ENCODE results near the gene OTOGL. TPM values are rescaled to one million over a fixed set of nuclear protein-coding genes. Genes with fewer than 3 reads are reported as not detected.

The OTOGL gene
- total RNA-seq, 4 donors from 2014 or later = 0.72 to 1.2 (median 0.88) TPM

DNA sequence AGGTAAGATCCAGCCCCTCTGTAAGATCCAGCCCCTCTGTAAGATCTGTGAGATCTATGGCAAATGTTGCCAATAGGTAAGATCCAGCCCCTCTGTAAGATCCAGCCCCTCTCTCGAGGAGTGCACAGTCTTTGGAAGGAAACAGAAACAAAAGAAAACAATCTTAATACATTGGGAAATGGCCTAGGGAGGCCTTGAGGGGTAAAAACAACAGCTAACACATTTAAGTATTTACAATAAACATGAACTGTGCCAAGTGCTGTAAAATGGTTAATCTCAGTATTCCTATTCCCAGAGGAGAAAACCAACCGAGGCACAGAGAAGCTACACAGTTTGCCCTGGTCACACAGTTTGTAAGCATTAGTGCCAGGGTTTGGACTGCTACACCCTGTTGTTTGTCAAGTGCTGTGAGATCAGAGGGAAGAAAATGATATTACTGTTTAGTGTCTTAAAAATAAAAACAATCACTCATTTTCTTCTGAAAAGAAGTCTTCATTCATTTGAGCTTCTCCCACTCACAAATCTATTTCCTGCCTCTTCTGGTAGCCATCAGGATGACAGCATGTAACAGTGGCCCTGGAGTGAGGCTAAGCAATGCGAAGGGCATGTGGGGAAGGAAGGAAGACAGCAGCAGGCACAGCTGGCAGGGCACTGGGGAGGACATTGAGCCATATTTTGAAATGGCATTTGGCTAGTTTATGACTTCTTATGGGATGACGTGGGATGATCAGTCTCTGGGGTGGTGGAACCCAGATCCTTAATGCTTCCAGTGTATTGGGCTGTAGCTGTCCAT, 226.0 kb downstream of the OTOGL start:
- Histone ChIP-seq H3K4me3 (no peak overlapping the region), H3K27me3 (no peaks in the 10 kb centered on the region), H3K4me1 (peaks cover 15% of the 10 kb centered on the region), H3K27ac (no peak overlapping the region), H3K9me3 (no peaks in the 10 kb centered on the region), H3K36me3 (no peaks in the 10 kb centered on the region)
- 63% methylated on average over 4 of the region's 4 CpGs for WGBS
- DNase-seq (ENCODE audit: low spot score in 2 of 2) = no peak
- TF ChIP-seq EP300 (IDR thresholded peaks at IDR 0.05) (no peak), POLR2AphosphoS5 (IDR thresholded peaks at IDR 0.05) (no peak), POLR2A (IDR thresholded peaks at IDR 0.05) (no peak)
- TF ChIP-seq, protein P1, sequence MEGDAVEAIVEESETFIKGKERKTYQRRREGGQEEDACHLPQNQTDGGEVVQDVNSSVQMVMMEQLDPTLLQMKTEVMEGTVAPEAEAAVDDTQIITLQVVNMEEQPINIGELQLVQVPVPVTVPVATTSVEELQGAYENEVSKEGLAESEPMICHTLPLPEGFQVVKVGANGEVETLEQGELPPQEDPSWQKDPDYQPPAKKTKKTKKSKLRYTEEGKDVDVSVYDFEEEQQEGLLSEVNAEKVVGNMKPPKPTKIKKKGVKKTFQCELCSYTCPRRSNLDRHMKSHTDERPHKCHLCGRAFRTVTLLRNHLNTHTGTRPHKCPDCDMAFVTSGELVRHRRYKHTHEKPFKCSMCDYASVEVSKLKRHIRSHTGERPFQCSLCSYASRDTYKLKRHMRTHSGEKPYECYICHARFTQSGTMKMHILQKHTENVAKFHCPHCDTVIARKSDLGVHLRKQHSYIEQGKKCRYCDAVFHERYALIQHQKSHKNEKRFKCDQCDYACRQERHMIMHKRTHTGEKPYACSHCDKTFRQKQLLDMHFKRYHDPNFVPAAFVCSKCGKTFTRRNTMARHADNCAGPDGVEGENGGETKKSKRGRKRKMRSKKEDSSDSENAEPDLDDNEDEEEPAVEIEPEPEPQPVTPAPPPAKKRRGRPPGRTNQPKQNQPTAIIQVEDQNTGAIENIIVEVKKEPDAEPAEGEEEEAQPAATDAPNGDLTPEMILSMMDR (IDR thresholded peaks at IDR 0.05) = no peak

DNA sequence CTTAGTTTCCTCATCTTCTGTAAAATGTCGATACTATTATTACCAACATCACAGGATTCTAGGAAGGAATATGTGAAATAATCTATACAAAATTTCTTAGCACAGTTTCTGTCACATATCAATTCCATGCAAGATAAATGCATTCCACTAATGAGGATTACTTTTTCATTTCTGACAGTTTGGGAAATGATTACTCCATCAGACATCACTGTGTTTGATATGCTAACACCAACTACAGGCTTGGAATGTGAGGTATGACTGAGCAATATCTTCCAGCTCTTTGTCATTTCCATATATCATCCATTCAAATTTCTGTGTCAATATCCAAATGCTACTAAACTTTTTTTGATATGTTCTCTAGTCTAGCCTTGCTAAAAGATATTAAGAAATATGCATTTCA, 233.5 kb downstream of the OTOGL start:
- WGBS = 78% methylated on average over 1 of the region's 1 CpG
- no peaks in the 10 kb centered on the region for H3K9me3 ChIP-seq
- TF ChIP-seq, protein P1 (IDR thresholded peaks at IDR 0.05) = no peak
- TF ChIP-seq EP300 (IDR thresholded peaks at IDR 0.05) (no peak), POLR2A (IDR thresholded peaks at IDR 0.05) (no peak), POLR2AphosphoS5 (IDR thresholded peaks at IDR 0.05) (no peak)
- H3K27ac ChIP-seq = no peak overlapping the region
- H3K4me1 ChIP-seq = no peaks in the 10 kb centered on the region
- no peaks in the 10 kb centered on the region for H3K36me3 ChIP-seq
- H3K4me3 ChIP-seq = no peak overlapping the region
- DNase-seq (ENCODE audit: low spot score in 2 of 2) = no peak
- no peaks in the 10 kb centered on the region for H3K27me3 ChIP-seq

DNA sequence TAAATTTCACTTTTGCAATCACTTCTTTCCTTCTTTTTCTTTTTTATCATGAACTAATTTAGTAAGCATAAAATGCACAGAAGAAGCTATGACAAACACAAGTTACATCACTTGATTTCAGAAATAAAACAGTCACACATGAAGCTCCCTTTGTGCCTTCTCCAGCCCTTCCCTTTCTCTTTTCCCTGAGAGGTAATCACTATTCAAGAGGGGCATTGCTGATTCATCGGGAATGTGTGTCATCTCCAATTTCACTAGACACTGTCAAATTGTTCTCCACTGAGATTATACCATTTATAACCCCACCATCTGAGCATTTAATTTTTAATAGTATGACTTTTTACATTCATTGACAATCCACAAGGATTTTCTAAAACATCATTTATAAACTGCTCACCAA, 253.1 kb downstream of the OTOGL start:
- Histone ChIP-seq H3K27me3 (no peaks in the 10 kb centered on the region), H3K9me3 (no peaks in the 10 kb centered on the region), H3K4me3 (no peak overlapping the region), H3K36me3 (no peaks in the 10 kb centered on the region), H3K4me1 (no peaks in the 10 kb centered on the region), H3K27ac (no peak overlapping the region)
- no peak for DNase-seq (ENCODE audit: low spot score in 2 of 2)
- 78% methylated on average over 1 of the region's 1 CpG for WGBS
- no peak for TF ChIP-seq POLR2AphosphoS5 (IDR thresholded peaks at IDR 0.05)
- TF ChIP-seq, protein P1 (IDR thresholded peaks at IDR 0.05) = no peak
- no peak for TF ChIP-seq POLR2A (IDR thresholded peaks at IDR 0.05)
- no peak for TF ChIP-seq EP300 (IDR thresholded peaks at IDR 0.05)

DNA sequence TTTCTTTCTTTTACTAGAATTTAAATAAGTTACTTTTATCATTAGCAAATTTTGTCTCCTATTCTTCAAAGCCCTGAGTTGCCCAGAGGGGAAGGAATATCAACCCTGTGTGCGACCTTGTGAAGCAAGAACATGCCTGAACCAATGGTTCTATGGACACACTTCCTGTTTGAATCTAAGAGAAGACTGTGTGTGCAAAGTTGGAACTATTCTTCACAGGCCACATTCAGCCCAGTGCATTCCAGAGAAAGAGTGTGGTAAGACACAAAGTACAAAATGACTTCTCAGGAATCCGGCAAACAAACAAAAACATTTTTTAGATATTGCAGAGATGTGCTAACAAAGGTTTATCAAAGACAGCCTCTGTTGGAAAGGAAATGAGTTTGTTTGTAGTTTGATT, 253.9 kb downstream of the OTOGL start:
- H3K4me3 ChIP-seq = no peak overlapping the region
- H3K9me3 ChIP-seq = no peaks in the 10 kb centered on the region
- H3K27me3 ChIP-seq = no peaks in the 10 kb centered on the region
- no peak for DNase-seq (ENCODE audit: low spot score in 2 of 2)
- whole genome bisulfite sequencing = 71% methylated on average over 2 of the region's 2 CpGs
- H3K27ac ChIP-seq = no peak overlapping the region
- TF ChIP-seq POLR2AphosphoS5 (IDR thresholded peaks at IDR 0.05) (no peak), EP300 (IDR thresholded peaks at IDR 0.05) (no peak), POLR2A (IDR thresholded peaks at IDR 0.05) (no peak)
- TF ChIP-seq, protein P1 (IDR thresholded peaks at IDR 0.05) = no peak
- no peaks in the 10 kb centered on the region for H3K4me1 ChIP-seq
- no peaks in the 10 kb centered on the region for H3K36me3 ChIP-seq

DNA sequence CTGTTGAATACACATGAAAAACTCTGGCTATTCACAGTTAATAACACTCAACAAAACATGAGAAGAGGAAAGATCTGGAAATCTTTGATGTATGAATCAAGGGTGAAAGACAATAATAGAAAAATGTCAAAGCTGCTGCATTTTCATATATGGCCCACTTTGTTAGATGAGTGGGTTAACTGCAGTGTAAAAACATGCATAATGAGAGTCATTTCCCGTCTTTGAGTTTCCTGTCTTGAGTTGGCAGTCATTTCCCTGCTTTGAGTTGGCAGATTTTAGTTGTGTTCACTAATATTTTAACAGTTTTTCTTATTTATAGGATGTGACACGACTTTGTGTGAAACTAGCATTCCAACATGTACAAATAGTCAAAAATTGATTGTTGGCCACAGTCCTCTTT, 256.8 kb downstream of the OTOGL start:
- TF ChIP-seq EP300 (IDR thresholded peaks at IDR 0.05) = no peak
- no peak for TF ChIP-seq POLR2A (IDR thresholded peaks at IDR 0.05)
- TF ChIP-seq, protein P1 (IDR thresholded peaks at IDR 0.05) = no peak
- TF ChIP-seq POLR2AphosphoS5 (IDR thresholded peaks at IDR 0.05) = no peak
- Histone ChIP-seq H3K9me3 (no peaks in the 10 kb centered on the region), H3K4me1 (no peaks in the 10 kb centered on the region), H3K36me3 (no peaks in the 10 kb centered on the region), H3K4me3 (no peak overlapping the region), H3K27me3 (no peaks in the 10 kb centered on the region), H3K27ac (no peak overlapping the region)
- WGBS = 30% methylated on average over 2 of the region's 2 CpGs
- DNase-seq (ENCODE audit: low spot score in 2 of 2) = no peak

Data from suprapubic skin (tissue), 4 donors.